NCI-H1417 treated with DMSO at 0.1 percent for 48 hours (cell line): ENCODE results near the gene BLCAP.
A peak's percentile ranks its signal among the peaks of the same experiment; 100 is the strongest.

Source experiments
- DNase-seq: peaks from one replicate; lab custom pipeline; 2025; lab: John Stamatoyannopoulos, UW

BLCAP gene

GRCh38 chr20:37529214-37529967 lies 1.7 kb upstream of the BLCAP start:
- DNase-seq = no peak

GRCh38 chr20:37528446-37529213 lies 954 bp upstream of the BLCAP start:
- DNase-seq = no peak

- no peak for DNase-seq
Observed at GRCh38 chr20:37526839-37527637, 638 bp downstream of the BLCAP start.

GRCh38 chr20:37526238-37526838 lies 1.3 kb downstream of the BLCAP start:
- no peak for DNase-seq

- no peak for DNase-seq
Observed at GRCh38 chr20:37525810-37526209, 1.9 kb downstream of the BLCAP start.

- no peak for DNase-seq
Observed at GRCh38 chr20:37524859-37525708, 2.6 kb downstream of the BLCAP start.

- peak; percentile 41 for DNase-seq
Observed at GRCh38 chr20:37523911-37524700, 3.6 kb downstream of the BLCAP start.

GRCh38 chr20:37523012-37523391 lies 4.7 kb downstream of the BLCAP start:
- DNase-seq = no peak

- DNase-seq = no peak
Observed at GRCh38 chr20:37522260-37523011, 5.2 kb downstream of the BLCAP start.

- no peak for DNase-seq
Observed at GRCh38 chr20:37521061-37521771, 6.5 kb downstream of the BLCAP start, which contains the start of gene NNAT. Gene NNAT, plus strand, starts transcription at chr20:37521250. Its CDS starts 82 bp downstream, at chr20:37521332.

- no peak for DNase-seq
Observed at GRCh38 chr20:37520419-37520955, 7.2 kb downstream of the BLCAP start.

GRCh38 chr20:37519508-37520418 lies 7.9 kb downstream of the BLCAP start:
- peak; percentile 37 for DNase-seq

GRCh38 chr20:37518606-37519507 lies 8.8 kb downstream of the BLCAP start:
- peak; percentile 45 for DNase-seq

GRCh38 chr20:37518059-37518458 lies 9.6 kb downstream of the BLCAP start:
- no peak for DNase-seq

GRCh38 chr20:37516811-37517750 lies 10.6 kb downstream of the BLCAP start:
- no peak for DNase-seq
